Measurements from ENCODE around the gene RNF32.
"Not testable (repeated sequence)": the region's sequence is repeated elsewhere in the genome, so short reads cannot be mapped to it uniquely, and the experiment has no call there.

The RNF32 gene

GRCh38 chr7:156642306-156643045 lies 1.9 kb downstream of the RNF32 start:
- no peak for TF ChIP-seq CTCF (IDR thresholded peaks at IDR 0.05; ENCODE audit: insufficient read depth, low read length, missing control alignments)
- POLR2A ChIA-PET = interaction anchor here (0.7 kb wide), 1 partner anchor 67 kb away, joined by 3 read pairs; no protein-coding TSS in a partner anchor
- CTCF ChIA-PET = no interaction called here
- DNase-seq (ENCODE audit: low read depth, low spot score) = no peak
- no peak overlapping the region for H3K4me3 ChIP-seq (ENCODE audit: low read depth, low read length)

- POLR2A ChIA-PET; H3K4me3 ChIP-seq (ENCODE audit: low read depth, low read length); DNase-seq (ENCODE audit: low read depth, low spot score): not testable (repeated sequence)
- CTCF ChIA-PET = interaction anchor here (1.0 kb wide), 1 partner anchor 173 kb away, joined by 3 read pairs; no protein-coding TSS in a partner anchor
Measured at GRCh38 chr7:156647330-156647729, 6.8 kb downstream of the RNF32 start.

- H3K4me3 ChIP-seq (ENCODE audit: low read depth, low read length) = no peak overlapping the region
- no peak for DNase-seq (ENCODE audit: low read depth, low spot score)
- CTCF ChIA-PET = interaction anchor here (0.5 to 1.6 kb wide), 6 partner anchors 9 to 175 kb away, joined by 3 to 4 read pairs (median 4); partner anchors contain the start of gene RNF32
- POLR2A ChIA-PET = no interaction called here
- TF ChIP-seq CTCF (IDR thresholded peaks at IDR 0.05; ENCODE audit: insufficient read depth, low read length, missing control alignments) = peak; percentile 46
Measured at GRCh38 chr7:156650042-156650441, 9.5 kb downstream of the RNF32 start.

GRCh38 chr7:156651474-156651873 lies 10.9 kb downstream of the RNF32 start:
- CTCF ChIA-PET = interaction anchor here (1.6 kb wide), 1 partner anchor 174 kb away, joined by 3 read pairs; no protein-coding TSS in a partner anchor
- POLR2A ChIA-PET = no interaction called here
- peak; percentile 9 for DNase-seq (ENCODE audit: low read depth, low spot score)
- no peak overlapping the region for H3K4me3 ChIP-seq (ENCODE audit: low read depth, low read length)
- TF ChIP-seq CTCF (IDR thresholded peaks at IDR 0.05; ENCODE audit: insufficient read depth, low read length, missing control alignments) = no peak

- DNase-seq (ENCODE audit: low read depth, low spot score) = no peak
- ChIA-PET CTCF (interaction anchor here (1.5 to 1.7 kb wide), 2 partner anchors 11 to 14 kb away, joined by 3 to 5 read pairs; no protein-coding TSS in a partner anchor), POLR2A (no interaction called here)
- no peak overlapping the region for H3K4me3 ChIP-seq (ENCODE audit: low read depth, low read length)
- TF ChIP-seq CTCF (IDR thresholded peaks at IDR 0.05; ENCODE audit: insufficient read depth, low read length, missing control alignments) = no peak
Measured at GRCh38 chr7:156652886-156653568, 12.5 kb downstream of the RNF32 start.

- TF ChIP-seq CTCF (IDR thresholded peaks at IDR 0.05; ENCODE audit: insufficient read depth, low read length, missing control alignments) = no peak
- ChIA-PET POLR2A (no interaction called here), CTCF (no interaction called here)
- DNase-seq (ENCODE audit: low read depth, low spot score) = no peak
- H3K4me3 ChIP-seq (ENCODE audit: low read depth, low read length) = no peak overlapping the region
Measured at GRCh38 chr7:156654511-156655234, 14.1 kb downstream of the RNF32 start.
